DMS 273 (cell line): ENCODE results near the gene CA10.
A peak's percentile ranks its signal among the peaks of the same experiment; 100 is the strongest.

Source experiments
- DNase-seq: peaks from one replicate; lab custom pipeline; 2025; ENCODE audit not compliant: unreplicated experiment; lab: John Stamatoyannopoulos, UW

CA10 gene

GRCh38 chr17:52147872-52148271 is 10.6 kb downstream of the CA10 start:
- peak; percentile 17 for DNase-seq

GRCh38 chr17:52147431-52147830 is 11.1 kb downstream of the CA10 start:
- DNase-seq = peak; percentile 19

- no peak for DNase-seq
Observed at GRCh38 chr17:52145476-52145875, 13.0 kb downstream of the CA10 start.

- DNase-seq = peak; percentile 20
Observed at GRCh38 chr17:52143542-52143941, 15.0 kb downstream of the CA10 start.

GRCh38 chr17:52140601-52141000 is 17.9 kb downstream of the CA10 start:
- DNase-seq = peak; percentile 16

GRCh38 chr17:52138752-52139151 is 19.8 kb downstream of the CA10 start:
- no peak for DNase-seq

GRCh38 chr17:52138350-52138749 is 20.2 kb downstream of the CA10 start:
- DNase-seq = no peak

- peak; percentile 93 for DNase-seq
Observed at GRCh38 chr17:52136166-52136565, 22.3 kb downstream of the CA10 start.

- DNase-seq = peak; percentile 51
Observed at GRCh38 chr17:52134641-52135040, 23.9 kb downstream of the CA10 start.

GRCh38 chr17:52128721-52129120 is 29.8 kb downstream of the CA10 start:
- no peak for DNase-seq

- DNase-seq = no peak
Observed at GRCh38 chr17:52124993-52125392, 33.5 kb downstream of the CA10 start.

GRCh38 chr17:52124561-52124960 is 34.0 kb downstream of the CA10 start:
- no peak for DNase-seq

GRCh38 chr17:52120465-52120864 is 38.0 kb downstream of the CA10 start:
- peak; percentile 15 for DNase-seq

- DNase-seq = no peak
Observed at GRCh38 chr17:52110923-52111581, 47.5 kb downstream of the CA10 start.

GRCh38 chr17:52106638-52107261 is 51.8 kb downstream of the CA10 start:
- DNase-seq = peak; percentile 77

GRCh38 chr17:52106072-52106471 is 52.4 kb downstream of the CA10 start:
- no peak for DNase-seq

GRCh38 chr17:52105591-52105990 is 52.9 kb downstream of the CA10 start:
- DNase-seq = no peak

GRCh38 chr17:52096056-52096455 is 62.5 kb downstream of the CA10 start:
- no peak for DNase-seq

GRCh38 chr17:52084176-52084575 is 74.3 kb downstream of the CA10 start:
- no peak for DNase-seq

- no peak for DNase-seq
Observed at GRCh38 chr17:52079496-52079895, 79.0 kb downstream of the CA10 start.

GRCh38 chr17:52071712-52072111 is 86.8 kb downstream of the CA10 start:
- no peak for DNase-seq

- DNase-seq = no peak
Observed at GRCh38 chr17:52064791-52065211, 93.7 kb downstream of the CA10 start.

- DNase-seq = no peak
Observed at GRCh38 chr17:52049496-52049895, 109.0 kb downstream of the CA10 start.
